Renal cortical epithelial cell (primary cell): ENCODE measurements around the gene TM4SF4. TPM values are rescaled to one million over a fixed set of nuclear protein-coding genes. Genes with fewer than 3 reads are reported as not detected.
"Not testable (repeated sequence)": the region's sequence is repeated elsewhere in the genome, so short reads cannot be mapped to it uniquely, and the experiment has no call there.

Experiments
- DNase-seq: peaks from one replicate; pipeline ENCODE4 v3.0.0-alpha.2; 2011; ENCODE audit warnings: low read depth
- total RNA-seq: library from RNA; depleted of rRNA; stranded (reverse); fragments of >200 nt; gene quantifications from 2 replicates; pipeline ENCODE4 v1.2.3, GENCODE V29; 2014

Gene TM4SF4
- total RNA-seq: 0.87 and 1.3 TPM in 2 replicates

DNA sequence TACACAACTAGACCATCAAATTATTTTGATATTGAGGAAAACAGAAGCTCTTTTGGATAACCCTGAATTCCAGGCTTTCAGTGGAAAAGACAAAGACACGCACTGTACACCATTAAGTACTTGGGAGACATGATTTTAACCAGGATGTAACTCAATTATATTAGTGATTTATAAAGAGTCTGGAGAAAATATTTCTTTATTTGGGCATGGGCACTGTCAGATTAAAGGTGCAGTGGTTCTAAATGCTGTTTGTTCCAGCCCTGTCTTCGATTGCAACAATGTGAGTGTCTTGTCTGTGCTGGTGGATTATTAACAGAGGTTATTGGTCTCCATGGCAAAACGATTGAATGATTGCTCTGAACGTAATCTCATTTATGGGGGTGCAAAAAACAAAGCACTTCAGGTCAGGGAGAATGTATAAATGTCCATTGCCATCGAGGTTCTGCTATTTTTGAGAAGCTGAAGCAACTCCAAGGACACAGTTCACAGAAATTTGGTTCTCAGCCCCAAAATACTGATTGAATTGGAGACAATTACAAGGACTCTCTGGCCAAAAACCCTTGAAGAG, at the start of gene TM4SF4:
Gene TM4SF4 (plus strand): TSS at position 448 of the 568 bp plus-strand sequence. CDS start 181 bp downstream, outside the sequence.
- peak; percentile 82 for DNase-seq

DNA sequence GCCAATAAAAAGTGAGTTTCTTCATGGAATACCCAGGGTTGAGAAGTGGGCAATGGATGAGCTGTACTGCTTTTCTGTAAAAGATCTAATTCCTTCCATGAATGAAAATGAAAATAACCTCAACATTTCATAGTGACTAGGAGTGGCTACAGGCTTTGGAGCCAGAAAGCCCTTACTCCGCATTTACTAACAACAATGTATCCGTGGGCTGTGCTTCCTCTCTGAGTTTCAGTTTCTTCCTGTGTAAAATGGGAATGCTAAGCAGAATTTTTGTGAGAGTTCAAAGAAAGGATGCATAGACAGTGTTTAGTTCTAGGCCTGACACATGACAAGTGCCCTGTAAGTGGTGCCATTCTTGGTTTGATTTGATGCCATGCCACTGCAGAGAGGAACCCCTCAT, 49.6 kb upstream of the TM4SF4 start:
- DNase-seq: no peak

DNA sequence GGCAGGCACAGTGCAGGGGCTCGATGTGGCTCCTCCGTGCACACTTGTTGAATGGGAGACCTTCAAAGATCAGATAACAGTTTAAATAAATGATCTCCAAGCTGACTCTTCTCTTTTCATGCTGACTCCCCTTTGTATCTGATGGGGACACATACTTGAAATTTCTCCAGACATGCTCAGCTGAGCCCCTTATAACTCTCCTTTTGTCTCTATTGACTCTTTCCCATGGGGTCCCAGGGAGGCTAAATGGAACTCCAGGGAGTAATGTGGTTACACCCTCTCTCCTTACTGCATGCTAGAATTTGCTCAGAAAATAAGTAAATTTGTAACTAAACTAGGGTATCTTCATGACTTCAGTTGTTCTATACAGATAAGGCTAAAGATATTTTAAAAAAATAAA, 48.2 kb upstream of the TM4SF4 start:
- no peak for DNase-seq

GRCh38 chr3:149428087-149428486, 46.4 kb upstream of the TM4SF4 start:
- no peak for DNase-seq

GRCh38 chr3:149430216-149430615, 44.3 kb upstream of the TM4SF4 start:
- DNase-seq: no peak

DNA sequence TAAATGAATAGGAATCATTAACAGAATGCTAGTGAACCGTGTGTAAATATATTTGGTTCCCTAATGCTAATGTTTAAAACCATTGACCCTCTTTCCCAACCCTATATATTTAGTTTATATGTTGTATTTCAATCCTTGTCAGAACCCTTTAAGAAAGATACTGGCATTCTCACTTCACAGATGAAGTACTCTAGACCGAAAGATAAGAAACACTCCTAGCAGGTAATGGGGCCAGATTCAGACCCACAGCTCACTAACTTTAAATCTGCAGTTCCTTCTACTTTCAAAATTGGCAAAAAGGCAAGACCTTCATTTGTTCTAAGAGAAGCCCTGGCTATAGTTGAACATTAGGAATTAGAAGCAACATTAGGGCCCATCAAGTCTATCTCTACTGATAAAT, 42.3 kb upstream of the TM4SF4 start:
- no peak for DNase-seq

DNA sequence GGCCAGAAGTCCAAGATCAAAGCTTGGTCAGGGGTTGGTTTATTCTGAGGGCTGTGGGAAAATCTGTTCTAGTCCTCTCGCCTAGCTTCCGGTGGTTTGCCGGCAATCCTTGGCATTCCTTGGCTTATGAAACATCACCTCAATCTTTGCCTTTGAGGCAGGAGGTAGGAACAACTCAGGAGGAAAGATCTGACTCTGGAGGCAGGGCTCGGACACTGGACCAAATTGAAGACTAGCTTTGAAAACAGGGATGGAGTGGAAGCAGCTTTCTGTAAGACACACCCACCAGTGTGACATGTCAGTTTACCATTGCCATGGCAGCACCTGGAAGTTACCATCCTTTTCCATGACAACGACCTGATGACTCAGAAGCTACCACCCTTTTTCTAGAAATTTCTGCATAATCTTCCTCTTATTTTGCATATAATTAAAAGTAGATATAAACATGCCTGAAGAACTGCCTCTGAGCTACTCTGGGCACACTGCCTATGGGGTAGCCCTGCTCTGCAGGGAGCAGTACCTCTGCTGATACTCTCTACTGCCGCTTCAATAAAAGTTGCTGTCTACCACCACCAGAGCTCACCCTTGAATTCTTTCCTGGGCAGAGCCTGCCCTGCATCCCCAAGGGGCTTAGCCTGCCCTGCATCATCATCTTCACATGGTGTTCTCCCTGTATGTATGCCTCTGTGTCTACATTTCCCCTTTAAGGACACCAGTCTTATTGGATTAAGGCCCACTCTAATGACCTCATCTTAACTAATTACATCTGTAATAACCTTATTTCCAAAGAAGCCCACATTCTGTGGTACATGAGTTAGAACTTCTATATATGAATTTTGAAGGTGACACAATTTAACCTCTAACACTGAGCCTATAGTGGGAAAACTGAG, 38.3 kb upstream of the TM4SF4 start:
- DNase-seq: peak; percentile 42

- no peak for DNase-seq
Observed at GRCh38 chr3:149437286-149437685, 37.2 kb upstream of the TM4SF4 start.

GRCh38 chr3:149437710-149438109, 36.8 kb upstream of the TM4SF4 start:
- DNase-seq: no peak

- no peak for DNase-seq
Observed at GRCh38 chr3:149438981-149439380, 35.5 kb upstream of the TM4SF4 start.

GRCh38 chr3:149441642-149442041, 32.9 kb upstream of the TM4SF4 start:
- no peak for DNase-seq

DNA sequence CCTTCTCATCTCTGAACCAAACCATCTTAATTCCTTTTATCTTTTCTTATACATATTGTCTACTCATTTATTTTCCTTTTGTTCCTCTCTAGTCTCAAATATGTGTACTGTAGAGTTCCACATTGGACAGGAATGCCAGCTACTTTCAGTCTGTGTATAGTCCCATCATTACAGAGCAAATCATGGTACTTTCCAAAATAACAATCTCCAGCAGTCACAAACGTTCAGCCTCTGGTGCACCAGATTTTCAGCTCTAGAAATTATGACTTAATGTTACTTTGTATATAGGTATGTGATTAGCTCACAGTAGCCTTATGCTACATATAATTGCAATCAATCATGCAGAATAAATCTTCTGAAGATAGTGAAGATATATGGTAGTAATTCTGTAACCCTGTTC, 32.5 kb upstream of the TM4SF4 start:
- peak; percentile 6 for DNase-seq

GRCh38 chr3:149442851-149443544, 31.5 kb upstream of the TM4SF4 start:
- peak; percentile 95 for DNase-seq

GRCh38 chr3:149443545-149443912, 31.0 kb upstream of the TM4SF4 start:
- DNase-seq: peak; percentile 54

GRCh38 chr3:149444867-149445266, 29.6 kb upstream of the TM4SF4 start:
- not testable (repeated sequence) for DNase-seq

- peak; percentile 68 for DNase-seq
Observed at GRCh38 chr3:149448331-149448831, 26.1 kb upstream of the TM4SF4 start.

DNA sequence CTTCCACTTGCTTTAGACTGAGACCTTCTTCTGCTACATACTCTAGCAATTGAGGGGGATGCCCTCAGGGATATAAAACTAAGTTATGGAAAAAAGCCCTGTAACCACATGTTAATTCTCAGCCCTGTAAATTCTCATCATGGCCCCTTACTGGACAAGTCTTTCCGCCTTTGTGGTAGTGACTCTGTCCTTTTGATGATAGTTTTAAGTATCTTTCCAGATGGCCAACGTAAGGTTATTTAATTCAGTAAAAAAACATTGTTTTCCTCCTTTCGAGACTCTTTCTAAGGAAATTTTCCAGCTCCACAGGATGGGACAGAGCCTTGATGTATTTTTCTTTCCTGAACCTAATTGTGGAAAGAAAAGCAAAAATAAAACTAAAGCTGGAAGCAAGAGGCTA, 25.3 kb upstream of the TM4SF4 start:
- DNase-seq: no peak

GRCh38 chr3:149449799-149450198, 24.7 kb upstream of the TM4SF4 start:
- DNase-seq: peak; percentile 29

GRCh38 chr3:149450281-149450680, 24.2 kb upstream of the TM4SF4 start:
- no peak for DNase-seq

GRCh38 chr3:149452036-149452435, 22.5 kb upstream of the TM4SF4 start:
- no peak for DNase-seq

DNA sequence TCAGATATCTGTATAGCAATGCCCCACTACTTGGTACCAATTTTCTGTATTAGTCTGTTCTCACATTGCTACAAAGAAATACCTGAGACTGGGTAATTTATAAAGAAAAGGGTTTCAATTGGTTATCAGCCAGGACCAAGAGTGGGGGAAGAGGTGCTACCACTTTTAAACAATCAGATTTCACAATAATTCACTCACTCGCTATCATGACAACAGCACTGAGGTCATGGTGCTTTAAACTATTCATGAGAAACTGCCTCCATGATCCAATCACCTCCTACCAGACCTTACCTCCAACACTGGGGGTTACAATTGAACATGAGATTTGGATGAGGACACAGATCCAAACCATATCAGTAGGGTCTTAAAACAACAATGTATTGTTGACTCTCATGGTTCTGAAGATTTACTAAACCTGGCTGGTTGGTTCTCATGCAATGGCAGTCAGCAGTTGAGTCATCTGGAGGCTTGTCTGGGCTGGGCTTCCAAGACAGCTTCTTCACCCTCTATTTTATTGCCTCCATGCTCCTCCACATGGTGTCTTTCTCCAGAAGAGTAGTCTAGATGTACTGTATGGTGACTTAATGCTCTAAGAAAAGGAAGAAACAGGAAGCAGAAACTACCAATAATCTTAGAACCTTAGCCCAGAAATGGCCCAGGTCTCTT, 21.2 kb upstream of the TM4SF4 start:
- no peak for DNase-seq

GRCh38 chr3:149454746-149455145, 19.8 kb upstream of the TM4SF4 start:
- no peak for DNase-seq
